NCI-H526 treated with DMSO at 0.1 percent for 48 hours (cell line): ENCODE results near the gene KAT6B.

Experiments
- DNase-seq: peaks from one replicate; lab custom pipeline; 2025; lab: John Stamatoyannopoulos, UW

The KAT6B gene

DNA sequence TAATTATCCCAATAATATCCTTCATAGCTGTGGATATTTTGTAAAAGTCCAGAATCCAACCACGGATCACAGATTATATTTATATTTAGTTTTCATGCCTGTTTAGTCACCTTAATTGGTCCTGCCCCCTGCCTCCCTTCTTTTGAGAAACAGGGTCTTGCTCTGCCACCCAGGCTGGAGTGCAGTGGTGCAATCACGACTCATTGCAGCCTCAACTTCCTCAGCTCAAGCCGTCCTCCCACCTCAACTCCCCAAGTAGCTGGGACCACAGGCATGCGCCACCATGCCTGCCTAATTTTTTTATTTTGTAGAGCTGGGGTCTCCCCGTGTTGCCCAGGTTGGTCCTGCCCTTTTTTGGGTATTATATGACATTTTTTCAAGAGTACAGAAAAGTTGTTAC lies 129.4 kb downstream of the KAT6B start:
- DNase-seq: no peak

DNA sequence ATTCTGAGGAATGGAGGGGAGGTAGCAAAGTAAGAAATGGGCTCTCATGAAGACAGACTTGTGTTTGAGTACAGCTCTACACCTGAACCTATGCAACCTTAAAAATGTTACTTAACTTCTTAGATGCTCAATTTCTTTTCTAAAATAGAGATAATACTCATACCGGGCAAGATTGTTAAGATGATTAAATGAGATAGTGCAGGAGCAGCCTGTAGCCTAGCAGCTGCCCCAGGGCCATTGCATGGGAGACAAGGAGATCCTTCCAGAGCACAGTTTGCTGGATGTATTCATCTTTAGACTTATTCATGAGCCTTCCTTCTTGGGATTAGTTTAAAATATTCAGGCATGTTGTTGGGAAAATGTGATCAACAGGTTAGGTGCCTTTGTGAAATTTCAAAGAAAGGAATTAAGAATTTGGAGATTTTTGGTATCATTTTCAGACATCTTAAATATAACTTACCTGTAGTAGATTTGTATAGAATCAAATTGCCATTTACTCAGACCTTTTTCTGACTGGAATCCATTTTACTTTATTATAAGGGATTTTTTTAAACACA lies 130.2 kb downstream of the KAT6B start:
- no peak for DNase-seq

GRCh38 chr10:74957285-74957961 lies 131.0 kb downstream of the KAT6B start:
- no peak for DNase-seq

GRCh38 chr10:74958316-74958715 lies 131.9 kb downstream of the KAT6B start:
- DNase-seq: no peak

GRCh38 chr10:74960670-74961069 lies 134.3 kb downstream of the KAT6B start:
- DNase-seq: no peak

- no peak for DNase-seq
Observed at GRCh38 chr10:74962517-74962916, 136.1 kb downstream of the KAT6B start.

DNA sequence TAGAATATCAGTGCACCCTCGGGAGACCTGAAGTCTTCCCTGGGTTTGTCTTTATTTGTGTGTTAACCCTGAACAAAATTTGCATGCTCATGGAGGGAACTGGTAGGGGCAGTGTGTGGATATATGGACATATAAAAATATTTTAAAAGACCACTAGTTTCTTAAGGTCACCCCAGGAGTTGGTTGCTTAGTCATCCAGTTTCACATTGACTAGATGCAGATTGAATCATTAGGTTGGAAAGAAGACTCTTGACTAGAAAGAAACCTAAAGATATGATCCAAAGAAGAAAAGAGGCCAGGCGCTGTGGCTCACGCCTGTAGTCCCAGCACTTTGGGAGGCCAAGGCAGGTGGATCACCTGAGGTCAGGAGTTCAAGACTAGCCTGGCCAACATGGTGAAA lies 137.1 kb downstream of the KAT6B start:
- no peak for DNase-seq

- no peak for DNase-seq
Observed at GRCh38 chr10:74967911-74968666, 141.7 kb downstream of the KAT6B start.

GRCh38 chr10:74968667-74969061 lies 142.3 kb downstream of the KAT6B start:
- DNase-seq: no peak

- DNase-seq: no peak
Observed at GRCh38 chr10:74969093-74969492, 142.7 kb downstream of the KAT6B start.

DNA sequence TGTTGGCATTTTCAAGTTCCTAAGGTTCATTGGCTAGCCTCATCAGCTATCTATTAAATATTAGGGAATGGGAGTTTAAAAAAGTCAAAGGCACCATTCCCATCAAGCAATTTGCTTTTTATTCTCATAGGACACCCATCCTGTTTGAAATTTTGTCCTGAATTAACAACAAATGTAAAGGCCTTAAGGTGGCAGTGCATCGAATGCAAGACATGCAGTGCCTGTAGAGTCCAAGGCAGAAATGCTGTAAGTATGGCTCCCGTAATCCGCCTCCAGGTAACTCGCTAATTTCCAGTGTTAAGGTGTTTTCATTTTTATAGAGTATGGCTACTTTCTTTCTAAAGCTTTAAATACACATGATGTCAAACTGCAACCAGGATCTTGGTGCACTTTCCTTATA lies 143.1 kb downstream of the KAT6B start:
- no peak for DNase-seq

- DNase-seq: no peak
Observed at GRCh38 chr10:74973741-74974392, 147.5 kb downstream of the KAT6B start.

- no peak for DNase-seq
Observed at GRCh38 chr10:74975758-74976157, 149.4 kb downstream of the KAT6B start.

DNA sequence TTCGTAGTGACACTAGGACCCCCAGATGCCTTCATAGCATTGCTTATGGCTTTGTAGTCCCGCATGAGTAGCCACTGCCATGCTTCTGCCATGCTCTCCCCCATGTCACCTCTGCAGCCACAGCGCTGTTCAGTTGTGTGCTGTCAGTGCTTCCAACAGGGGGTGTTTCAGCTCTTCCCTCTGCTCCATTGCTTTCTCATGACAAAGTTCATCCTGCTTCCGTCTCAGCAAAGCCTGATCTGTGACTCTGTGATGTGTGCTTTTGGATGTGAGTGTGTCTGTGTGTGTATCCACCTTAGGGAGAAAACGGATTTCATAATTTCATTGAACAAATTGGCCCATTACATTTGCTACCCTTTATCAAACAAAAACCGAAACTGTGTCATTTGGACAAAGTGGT lies 150.2 kb downstream of the KAT6B start:
- DNase-seq: no peak

- no peak for DNase-seq
Observed at GRCh38 chr10:74977072-74977471, 150.7 kb downstream of the KAT6B start.

GRCh38 chr10:74977913-74978847 lies 151.8 kb downstream of the KAT6B start:
- no peak for DNase-seq

DNA sequence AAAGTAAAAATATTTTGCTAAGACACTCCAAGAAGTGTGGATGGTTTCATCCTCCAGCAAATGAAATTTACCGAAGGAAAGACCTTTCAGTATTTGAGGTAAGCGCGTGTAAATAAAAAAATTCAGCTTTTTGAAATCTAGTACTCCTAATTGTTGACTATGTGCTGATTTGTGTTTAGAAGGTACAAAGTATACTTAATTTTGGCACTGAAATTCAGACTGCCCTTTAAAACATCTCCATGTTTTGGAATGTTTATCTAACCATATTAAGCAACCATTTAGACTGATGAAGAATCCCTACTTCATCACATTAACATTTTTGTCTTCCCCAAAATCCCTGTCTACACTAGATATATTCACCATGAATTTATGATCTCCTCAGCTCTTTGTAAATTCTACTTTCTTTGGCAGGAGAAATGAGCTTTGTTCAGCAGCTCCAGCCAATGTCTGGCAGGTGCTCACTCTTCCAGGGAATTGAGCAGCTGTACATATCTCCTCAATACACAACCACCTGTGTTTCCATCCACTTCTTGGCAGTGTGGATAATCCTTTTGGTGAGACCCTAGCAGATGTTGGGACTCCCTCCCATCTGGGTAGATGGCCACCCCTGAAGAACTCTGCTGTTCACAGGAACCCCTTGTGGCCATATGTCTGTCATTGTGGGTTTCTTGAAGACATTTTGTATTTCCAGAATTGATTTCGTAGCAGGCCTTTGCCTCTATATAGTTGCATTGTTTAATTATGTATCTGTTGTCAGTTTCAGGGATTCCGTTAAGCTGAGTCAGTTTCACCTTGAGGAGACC lies 155.6 kb downstream of the KAT6B start:
- DNase-seq: no peak

- no peak for DNase-seq
Observed at GRCh38 chr10:74982634-74982982, 156.2 kb downstream of the KAT6B start.

DNA sequence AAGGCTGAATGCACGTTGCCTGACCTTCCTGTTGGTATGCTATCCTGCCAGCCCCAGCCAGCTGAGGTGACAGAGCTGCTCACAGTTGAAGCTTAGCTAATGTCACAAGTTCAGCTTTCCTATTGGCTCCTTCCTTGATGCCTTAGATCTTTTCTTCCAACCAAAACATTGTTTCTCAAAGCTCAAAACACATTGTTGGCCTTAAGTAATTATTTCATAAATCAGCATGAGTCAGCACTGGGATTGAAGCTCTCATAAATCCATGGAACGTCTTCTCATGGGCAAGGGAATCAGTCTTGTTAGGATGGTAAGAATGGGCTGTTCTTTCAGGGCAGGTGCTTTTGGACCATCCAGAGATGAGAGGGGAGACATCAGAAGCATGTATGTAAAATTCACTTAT lies 157.0 kb downstream of the KAT6B start:
- DNase-seq: no peak

GRCh38 chr10:74987339-74988053 lies 161.1 kb downstream of the KAT6B start:
- no peak for DNase-seq
